Endodermal cell (in vitro differentiated cells): ENCODE data around the gene CH25H. TPM values are rescaled to one million over a fixed set of nuclear protein-coding genes. Genes with fewer than 3 reads are reported as not detected.

ENCODE experiments used
- DNase-seq: peaks from one replicate; pipeline ENCODE4 v3.0.0-alpha.2; 2017
- H3K27ac ChIP-seq: 2 replicates; pipeline ENCODE4 v1.5.1; 2013; ENCODE audit warnings: mild to moderate bottlenecking, low read depth, low read length, moderate library complexity
- H3K27me3 ChIP-seq: 2 replicates; pipeline ENCODE4 v1.6.1; 2013; ENCODE audit warnings: mild to moderate bottlenecking, low read length, moderate library complexity; ENCODE audit not compliant: insufficient read depth, control insufficient read depth, poor library complexity, severe bottlenecking
- H3K36me3 ChIP-seq: 2 replicates; pipeline ENCODE4 v1.7.0; 2013; ENCODE audit warnings: mild to moderate bottlenecking, low read length, moderate library complexity; ENCODE audit not compliant: control insufficient read depth, insufficient read depth
- H3K4me1 ChIP-seq: one replicate; pipeline ENCODE4 v1.7.0; 2013; ENCODE audit warnings: low read length; ENCODE audit not compliant: control insufficient read depth, insufficient read depth
- H3K4me3 ChIP-seq: 2 replicates; pipeline ENCODE4 v1.5.1; 2013; ENCODE audit warnings: mild to moderate bottlenecking, low read length, moderate library complexity
- H3K9ac ChIP-seq: 2 replicates; pipeline ENCODE4 v1.6.1; 2013; ENCODE audit warnings: mild to moderate bottlenecking, low read length, moderate library complexity; ENCODE audit not compliant: poor library complexity, severe bottlenecking; ENCODE audit errors: extremely low read depth
- H3K9me3 ChIP-seq: 2 replicates; pipeline ENCODE4 v1.6.1; 2013; ENCODE audit warnings: mild to moderate bottlenecking, low read length, moderate library complexity; ENCODE audit not compliant: control insufficient read depth
- H3K27ac Mint-ChIP-seq: 2 replicates; pipeline ENCODE4 v1.8.0; 2020; ENCODE audit warnings: mixed read lengths
- H3K27me3 Mint-ChIP-seq: 2 replicates; pipeline ENCODE4 v1.8.0; 2021; ENCODE audit warnings: mild to moderate bottlenecking, mixed read lengths; ENCODE audit not compliant: insufficient read depth
- H3K36me3 Mint-ChIP-seq: 2 replicates; pipeline ENCODE4 v1.8.0; 2020; ENCODE audit warnings: low read depth, mixed read lengths
- H3K4me1 Mint-ChIP-seq: 2 replicates; pipeline ENCODE4 v1.8.0; 2020; ENCODE audit warnings: mixed read lengths
- H3K4me3 Mint-ChIP-seq: 2 replicates; pipeline ENCODE4 v1.8.0; 2020; ENCODE audit warnings: mild to moderate bottlenecking, moderate library complexity, mixed read lengths
- H3K9me3 Mint-ChIP-seq: 2 replicates; pipeline ENCODE4 v1.8.0; 2020; ENCODE audit warnings: mild to moderate bottlenecking, mixed read lengths
- CTCF ChIP-seq: fragments of 200-600 bp; sonication (generic); conservative IDR thresholded peaks from 2 replicates; pipeline ENCODE4 v1.5.0; 2021; ENCODE audit warnings: antibody characterized with exemption, mild to moderate bottlenecking
- WGBS, 2 experiments: methylation state at CpG; one replicate each; pipeline versions ENCODE4 v1.1.5 to v1.1.7; 2013; ENCODE audit warnings: missing lambda C conversion rate in 2 of 2, mixed read lengths in 1 of 2; ENCODE audit not compliant: insufficient coverage in 1 of 2, insufficient read length in 1 of 2; 5-methylcytosine and 5-hydroxymethylcytosine counted together
- total RNA-seq, 2 donors: library from RNA; stranded (reverse); fragmentation: NEBNext Ultra II Directional in 1 of 2; extraction: Animal tissue kit (Norgen Biotek cat#: 25700) in 1 of 2; gene quantifications; 2 replicates in 1 of 2; 3 replicates in 1 of 2; pipeline ENCODE4 v1.2.1, GENCODE V29; 2021

Gene CH25H
- total RNA-seq, 2 donors from 2014 or later = not detected

GRCh38 chr10:89210794-89211425, 3.8 kb upstream of the CH25H start:
- Histone ChIP-seq H3K4me1 (no peaks in the 10 kb centered on the region), H3K27me3 (peaks cover 58% of the 10 kb centered on the region), H3K36me3 (no peaks in the 10 kb centered on the region), H3K9ac (no peak overlapping the region), H3K27ac (no peak overlapping the region), H3K4me3 (no peak overlapping the region), H3K9me3 (no peaks in the 10 kb centered on the region)
- Mint-ChIP-seq H3K4me1 (peaks cover 16% of the 10 kb centered on the region), H3K36me3 (no peaks in the 10 kb centered on the region), H3K4me3 (no peak overlapping the region), H3K9me3 (no peaks in the 10 kb centered on the region), H3K27ac (no peak overlapping the region), H3K27me3 (peaks cover 39% of the 10 kb centered on the region)
- no peak for TF ChIP-seq CTCF
- WGBS, 2 experiments = 95 to 100% methylated on average over 1 to 3 of the region's 3 CpGs
- DNase-seq = no peak

GRCh38 chr10:89209718-89210117, 2.6 kb upstream of the CH25H start:
- Histone ChIP-seq H3K9me3 (no peaks in the 10 kb centered on the region), H3K27ac (no peak overlapping the region), H3K36me3 (no peaks in the 10 kb centered on the region), H3K27me3 (peaks cover 70% of the 10 kb centered on the region), H3K4me1 (no peaks in the 10 kb centered on the region), H3K4me3 (no peak overlapping the region), H3K9ac (no peak overlapping the region)
- H3K4me3 Mint-ChIP-seq = no peak overlapping the region
- 90 to 91% methylated on average over 4 to 5 of the region's 5 CpGs for WGBS, 2 experiments
- H3K36me3 Mint-ChIP-seq = no peaks in the 10 kb centered on the region
- no peak for DNase-seq
- H3K27me3 Mint-ChIP-seq = peaks cover 39% of the 10 kb centered on the region
- H3K4me1 Mint-ChIP-seq = peaks cover 8% of the 10 kb centered on the region
- no peak for TF ChIP-seq CTCF
- H3K9me3 Mint-ChIP-seq = no peaks in the 10 kb centered on the region
- no peak overlapping the region for H3K27ac Mint-ChIP-seq

- no peaks in the 10 kb centered on the region for H3K36me3 ChIP-seq
- H3K27me3 ChIP-seq = peaks cover 88% of the 10 kb centered on the region
- H3K9me3 ChIP-seq = no peaks in the 10 kb centered on the region
- peak; percentile 81 for DNase-seq
- H3K27ac ChIP-seq = no peak overlapping the region
- H3K27me3 Mint-ChIP-seq = peaks cover 39% of the 10 kb centered on the region
- peak overlapping the region; percentile 76 for H3K4me3 ChIP-seq
- no peaks in the 10 kb centered on the region for H3K4me1 ChIP-seq
- H3K4me3 Mint-ChIP-seq = peak overlapping the region; percentile 44
- peaks cover 8% of the 10 kb centered on the region for H3K4me1 Mint-ChIP-seq
- H3K36me3 Mint-ChIP-seq = no peaks in the 10 kb centered on the region
- TF ChIP-seq CTCF = no peak
- H3K9me3 Mint-ChIP-seq = no peaks in the 10 kb centered on the region
- H3K9ac ChIP-seq = no peak overlapping the region
- H3K27ac Mint-ChIP-seq = no peak overlapping the region
- WGBS, 2 experiments = 4 to 7% methylated on average over 33 to 60 of the region's 60 CpGs
Measured at GRCh38 chr10:89207801-89208551, 859 bp upstream of the CH25H start.
